Keratinocyte (primary cell): ENCODE measurements around the gene ARL3. TPM values are rescaled to one million over a fixed set of nuclear protein-coding genes. Genes with fewer than 3 reads are reported as not detected.

Experiments
- DNase-seq: peaks from one replicate; pipeline ENCODE4 v3.0.0-alpha.2; 2011; ENCODE audit warnings: low read depth, missing footprints, low spot score
- FAIRE-seq: peaks from 2 replicates; lab custom pipeline; 2011; peaks lifted over from hg19 to GRCh38; lab: Jason Lieb, UNC
- H2AFZ ChIP-seq: 2 replicates; pipeline ENCODE4 v1.6.0; 2012; ENCODE audit warnings: low read length, control low read depth, inconsistent platforms; ENCODE audit not compliant: control insufficient read depth
- H3K27ac ChIP-seq: 2 replicates; pipeline ENCODE4 v1.5.1; 2011; ENCODE audit warnings: low read length; ENCODE audit not compliant: control insufficient read depth, insufficient read depth
- H3K27me3 ChIP-seq: 3 replicates; pipeline ENCODE4 v1.6.0; 2011; ENCODE audit warnings: low read length; ENCODE audit not compliant: control insufficient read depth, insufficient read depth; ENCODE audit errors: extremely low read depth
- H3K36me3 ChIP-seq, 2 experiments: 2 replicates in 1 of 2; 3 replicates in 1 of 2; pipeline ENCODE4 v1.5.1; 2011; ENCODE audit warnings: low read length in 2 of 2, mild to moderate bottlenecking in 1 of 2; ENCODE audit not compliant: control insufficient read depth in 2 of 2, insufficient read depth in 2 of 2; ENCODE audit errors: extremely low read depth in 1 of 2
- H3K4me1 ChIP-seq: 3 replicates; pipeline ENCODE4 v1.5.1; 2011; ENCODE audit warnings: low read length; ENCODE audit not compliant: control insufficient read depth, insufficient read depth; ENCODE audit errors: extremely low read depth
- H3K4me2 ChIP-seq: 3 replicates; pipeline ENCODE4 v1.6.0; 2011; ENCODE audit warnings: low read depth, low read length; ENCODE audit not compliant: control insufficient read depth, insufficient read depth; ENCODE audit errors: extremely low read depth
- H3K4me3 ChIP-seq, 3 experiments: fragments of 200-600 bp in 1 of 3; sonication (generic) in 1 of 3; 2 replicates in 2 of 3; 3 replicates in 1 of 3; pipeline ENCODE4 v1.5.1; 2011 to 2016; ENCODE audit warnings: low read length in 3 of 3, mild to moderate bottlenecking in 3 of 3, control low read depth in 2 of 3, inconsistent platforms in 1 of 3, low read depth in 1 of 3, mixed read lengths in 1 of 3, mixed run types in 1 of 3, moderate library complexity in 1 of 3; ENCODE audit not compliant: control insufficient read depth in 2 of 3, insufficient read depth in 2 of 3; ENCODE audit errors: extremely low read depth in 1 of 3
- H3K79me2 ChIP-seq: 2 replicates; pipeline ENCODE4 v1.6.0; 2012; ENCODE audit warnings: low read length; ENCODE audit not compliant: control insufficient read depth, insufficient read depth
- H3K9ac ChIP-seq: 3 replicates; pipeline ENCODE4 v1.6.0; 2011; ENCODE audit warnings: low read length; ENCODE audit not compliant: control insufficient read depth, insufficient read depth; ENCODE audit errors: extremely low read depth
- H3K9me1 ChIP-seq: 3 replicates; pipeline ENCODE4 v1.6.0; 2011; ENCODE audit warnings: low read length; ENCODE audit not compliant: control insufficient read depth, insufficient read depth; ENCODE audit errors: extremely low read depth
- H3K9me3 ChIP-seq: 2 replicates; pipeline ENCODE4 v1.5.1; 2012; ENCODE audit warnings: low read depth, low read length; ENCODE audit not compliant: control insufficient read depth
- H4K20me1 ChIP-seq: 3 replicates; pipeline ENCODE4 v1.6.0; 2011; ENCODE audit warnings: low read length; ENCODE audit not compliant: control insufficient read depth, insufficient read depth; ENCODE audit errors: extremely low read depth
- CTCF ChIP-seq, 3 experiments: IDR thresholded peaks in 1 of 3; conservative IDR thresholded peaks in 1 of 3; optimal IDR thresholded peaks in 1 of 3; 2 replicates in 2 of 3; 3 replicates in 1 of 3; pipeline versions ENCODE3 to v1.5.1; 2011; ENCODE audit warnings: low read length in 3 of 3, mild to moderate bottlenecking in 3 of 3, moderate library complexity in 2 of 3, control low read depth in 1 of 3, inconsistent platforms in 1 of 3; ENCODE audit not compliant: insufficient read depth in 2 of 3; ENCODE audit errors: extremely low read depth in 1 of 3
- EZH2 ChIP-seq: IDR thresholded peaks from one replicate; pipeline ENCODE4 v1.6.1; 2012; ENCODE audit warnings: inconsistent platforms, mild to moderate bottlenecking, low read length, moderate library complexity
- dilution Hi-C: fragments of 300-500 bp; cut with MboI; formaldehyde crosslinking; loops from one replicate; pipeline ENCODE4 v1.7.0; 2020; ENCODE audit warnings: low sequenced_read_pairs; ENCODE audit not compliant: extremely low pct_ligation_motif_present
- polyA plus RNA-seq, 5 experiments: library from polyadenylated mRNA; depleted of rRNA in 3 of 5; stranded (reverse) in 3 of 5; stranded (forward) in 1 of 5; unstranded in 1 of 5; fragments of >200 nt; gene quantifications; 1 replicate in 1 of 5; 2 replicates in 3 of 5; 3 replicates in 1 of 5; pipeline versions ENCODE4 v1.2.1 to v1.2.3, GENCODE V29; 2011 to 2012; ENCODE audit warnings: missing spikeins in 2 of 5, low read depth in 1 of 5, low replicate concordance in 1 of 5

The ARL3 gene
- polyA plus RNA-seq, 1 donor (not counting 4 experiments of a cell fraction or from before 2014, with no cell fraction given), result 10.7 TPM

DNA sequence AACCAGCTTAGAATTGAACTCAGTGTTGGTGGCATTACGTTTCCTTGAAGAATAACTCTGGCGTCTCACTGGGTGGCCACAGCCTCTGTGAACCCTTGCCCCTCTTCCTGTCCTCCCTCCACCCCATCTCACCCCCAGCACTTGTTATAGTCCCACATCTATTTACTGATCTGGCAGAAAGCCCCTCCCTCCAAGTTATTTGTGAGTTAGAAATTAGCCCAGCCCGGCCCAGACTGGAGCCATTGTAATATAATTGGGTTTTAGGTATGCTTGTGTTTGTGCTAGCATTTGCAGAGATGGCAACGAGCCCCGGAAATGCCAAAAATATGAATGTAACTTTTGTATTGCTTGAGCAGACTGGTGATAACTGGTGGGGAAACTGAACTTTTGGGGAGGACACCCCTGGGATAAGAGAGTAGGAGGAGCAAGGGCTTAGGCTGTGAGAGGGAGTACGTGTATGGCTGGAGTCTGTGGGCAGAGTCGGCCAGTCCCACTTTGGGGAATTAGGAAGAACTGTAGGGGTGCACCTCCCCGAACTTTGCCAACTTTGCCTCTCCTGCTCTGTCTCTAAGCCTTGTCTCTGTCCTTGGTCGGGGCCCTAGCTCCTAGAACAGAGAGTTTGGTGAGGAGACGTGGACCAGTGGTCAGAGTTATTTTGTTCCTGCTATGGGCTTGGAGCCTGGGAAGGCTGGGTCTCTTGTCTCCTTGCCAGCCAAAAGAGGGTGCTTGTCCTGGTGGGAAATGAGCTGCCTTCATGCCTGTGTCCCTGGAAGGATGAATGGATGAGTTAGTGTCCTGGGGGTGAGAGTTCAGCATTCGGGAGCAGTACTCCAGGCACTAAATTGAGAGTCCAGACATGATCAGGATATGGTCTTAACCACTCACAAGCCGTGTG lies 89.2 kb downstream of the ARL3 start:
- dilution Hi-C loops, result no loop called here
- Histone ChIP-seq H3K4me1 (peaks cover 35% of the 10 kb centered on the region), H3K79me2 (no peaks in the 10 kb centered on the region), H2AFZ (no peak overlapping the region), H4K20me1 (no peaks in the 10 kb centered on the region), H3K27ac (no peak overlapping the region), H3K9me1 (peaks cover 2% of the 10 kb centered on the region), H3K27me3 (no peaks in the 10 kb centered on the region), H3K9ac (no peak overlapping the region), H3K4me3 (no peak overlapping the region), H3K4me2 (no peak overlapping the region), H3K36me3 (no peaks in the 10 kb centered on the region), H3K9me3 (no peaks in the 10 kb centered on the region)
- DNase-seq (no peak), FAIRE-seq (no peak)
- no peak for TF ChIP-seq CTCF (optimal IDR thresholded peaks at IDR 0.05 in 1 of 3, IDR thresholded peaks at IDR 0.05 in 1 of 3, conservative IDR thresholded peaks at IDR 0.05 in 1 of 3; ENCODE audit: extremely low read depth in 1 of 3, insufficient read depth in 2 of 3, low read length in 3 of 3)
- no peak for TF ChIP-seq EZH2

DNA sequence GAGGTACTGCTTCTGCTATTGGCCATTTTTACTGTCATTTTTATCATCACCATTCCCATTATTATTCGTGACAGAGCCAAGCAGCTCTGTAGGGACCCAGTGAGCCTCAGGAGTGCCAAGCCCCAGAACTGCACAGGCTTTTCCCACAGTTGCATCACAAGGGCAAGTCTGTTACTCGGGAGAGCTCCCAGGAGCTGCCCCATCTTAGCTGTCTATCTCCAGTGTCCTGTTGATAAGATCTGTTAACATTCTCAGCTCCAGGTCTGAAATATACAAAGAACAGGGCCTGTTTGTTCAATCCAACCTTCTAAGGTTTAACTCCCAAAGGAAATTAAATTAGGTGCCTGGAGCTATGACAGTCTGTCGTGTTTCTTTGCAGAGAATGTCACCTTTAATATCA lies 90.1 kb downstream of the ARL3 start:
- no peak overlapping the region for H3K4me2 ChIP-seq
- H3K36me3 ChIP-seq, result no peaks in the 10 kb centered on the region
- no peak overlapping the region for H3K4me3 ChIP-seq
- H3K27ac ChIP-seq, result no peak overlapping the region
- no peaks in the 10 kb centered on the region for H3K27me3 ChIP-seq
- FAIRE-seq (no peak), DNase-seq (no peak)
- TF ChIP-seq CTCF (optimal IDR thresholded peaks at IDR 0.05 in 1 of 3, IDR thresholded peaks at IDR 0.05 in 1 of 3, conservative IDR thresholded peaks at IDR 0.05 in 1 of 3; ENCODE audit: extremely low read depth in 1 of 3, insufficient read depth in 2 of 3, low read length in 3 of 3) (no peak), EZH2 (no peak)
- no peaks in the 10 kb centered on the region for H4K20me1 ChIP-seq
- H3K9me3 ChIP-seq, result no peaks in the 10 kb centered on the region
- H3K9me1 ChIP-seq, result peaks cover 2% of the 10 kb centered on the region
- H2AFZ ChIP-seq, result no peak overlapping the region
- no peak overlapping the region for H3K9ac ChIP-seq
- no peaks in the 10 kb centered on the region for H3K79me2 ChIP-seq
- H3K4me1 ChIP-seq, result peaks cover 33% of the 10 kb centered on the region
- dilution Hi-C loops, result no loop called here

Other genes starting within 250 kb of the ARL3 start
- gene ACTR1A, start 211.7 kb downstream of the ARL3 start, polyA plus RNA-seq, result 160 to 229 TPM (median 162 TPM) in 3 replicates
- 3.7 to 6.8 TPM (median 4.8 TPM) in 3 replicates for gene SUFU, start 210.4 kb downstream of the ARL3 start, polyA plus RNA-seq
- 16.9 to 45.1 TPM (median 24.8 TPM) in 3 replicates for gene TRIM8, start 69.9 kb downstream of the ARL3 start, polyA plus RNA-seq
- 1.7 to 5.7 TPM (median 5.0 TPM) in 3 replicates for gene SFXN2, start 239 bp upstream of the ARL3 start, polyA plus RNA-seq
- 24.3 to 45.7 TPM (median 27.3 TPM) in 3 replicates for gene WBP1L, start 29.6 kb upstream of the ARL3 start, polyA plus RNA-seq
- not detected in 3 replicates for gene CYP17A1, start 123.0 kb upstream of the ARL3 start, polyA plus RNA-seq
- 19.8 to 25.9 TPM (median 24.4 TPM) in 3 replicates for gene BORCS7, start 139.9 kb upstream of the ARL3 start, polyA plus RNA-seq
- 0.80 to 2.0 TPM (median 0.85 TPM) in 3 replicates for gene AS3MT, start 155.1 kb upstream of the ARL3 start, polyA plus RNA-seq
- gene CNNM2, start 203.9 kb upstream of the ARL3 start, polyA plus RNA-seq, result 1.4 to 2.6 TPM (median 1.5 TPM) in 3 replicates